ENCODE data around the gene RPRD1B.
A peak's percentile ranks its signal among the peaks of the same experiment; 100 is the strongest.

Gene RPRD1B

DNA sequence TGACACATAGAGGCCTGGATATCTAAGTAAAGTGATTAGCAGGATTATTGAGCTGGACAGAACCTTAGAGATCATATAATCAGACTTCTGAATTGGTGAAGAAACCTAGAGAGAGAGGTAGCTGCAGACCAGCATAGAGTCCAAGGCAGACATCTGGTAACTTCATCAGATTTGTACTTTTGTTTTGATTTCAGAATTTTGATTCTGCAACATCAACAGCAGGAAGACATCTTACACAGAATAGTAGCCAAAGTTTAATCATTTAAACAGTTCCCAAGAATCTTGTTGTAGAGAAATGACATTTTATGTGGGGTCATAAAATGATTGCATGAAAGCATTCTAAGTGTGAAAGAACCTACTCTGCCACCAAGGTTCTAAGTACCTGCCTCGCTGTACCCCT, 39.4 kb downstream of the RPRD1B start:
- DNase-seq: no peak

DNA sequence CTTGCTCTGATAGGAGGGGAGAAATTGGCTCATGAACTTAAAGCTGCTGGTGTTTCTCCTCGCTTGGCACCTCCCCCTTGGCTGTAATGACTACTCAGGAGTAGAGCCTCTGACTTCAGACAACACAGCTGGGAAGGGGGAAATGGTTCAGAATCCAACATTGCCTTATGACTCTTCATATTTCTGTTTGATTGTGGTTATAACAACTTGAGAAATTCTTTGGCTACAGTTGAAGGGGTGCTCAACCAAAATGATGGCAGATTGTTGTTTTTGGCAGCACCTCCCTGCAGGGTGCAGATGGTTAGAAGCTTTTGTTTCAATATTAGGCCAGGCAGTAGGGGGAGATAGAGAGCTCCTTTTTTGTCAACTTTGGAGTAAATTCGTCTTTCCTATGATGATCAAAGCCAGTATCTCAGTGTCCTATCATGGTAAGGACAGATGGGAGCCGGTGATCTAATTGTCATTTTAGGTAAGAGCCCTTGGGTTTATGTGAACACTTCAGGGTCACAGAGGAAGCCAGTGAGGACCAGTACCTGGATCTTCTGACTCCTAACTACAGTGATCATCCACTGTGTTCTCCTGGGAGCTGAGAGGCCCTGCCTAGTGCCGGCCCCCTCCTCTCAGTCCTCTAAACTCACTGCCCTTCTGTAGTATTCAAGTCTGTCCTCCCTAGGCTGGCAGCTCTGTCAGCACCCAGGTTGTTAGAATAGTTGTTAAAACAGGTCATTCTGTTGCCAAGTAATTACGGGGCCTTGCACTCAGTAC, 39.9 kb downstream of the RPRD1B start:
- DNase-seq: peak in 3 of 56 donors; percentile 4 to 21 (median 18)

DNA sequence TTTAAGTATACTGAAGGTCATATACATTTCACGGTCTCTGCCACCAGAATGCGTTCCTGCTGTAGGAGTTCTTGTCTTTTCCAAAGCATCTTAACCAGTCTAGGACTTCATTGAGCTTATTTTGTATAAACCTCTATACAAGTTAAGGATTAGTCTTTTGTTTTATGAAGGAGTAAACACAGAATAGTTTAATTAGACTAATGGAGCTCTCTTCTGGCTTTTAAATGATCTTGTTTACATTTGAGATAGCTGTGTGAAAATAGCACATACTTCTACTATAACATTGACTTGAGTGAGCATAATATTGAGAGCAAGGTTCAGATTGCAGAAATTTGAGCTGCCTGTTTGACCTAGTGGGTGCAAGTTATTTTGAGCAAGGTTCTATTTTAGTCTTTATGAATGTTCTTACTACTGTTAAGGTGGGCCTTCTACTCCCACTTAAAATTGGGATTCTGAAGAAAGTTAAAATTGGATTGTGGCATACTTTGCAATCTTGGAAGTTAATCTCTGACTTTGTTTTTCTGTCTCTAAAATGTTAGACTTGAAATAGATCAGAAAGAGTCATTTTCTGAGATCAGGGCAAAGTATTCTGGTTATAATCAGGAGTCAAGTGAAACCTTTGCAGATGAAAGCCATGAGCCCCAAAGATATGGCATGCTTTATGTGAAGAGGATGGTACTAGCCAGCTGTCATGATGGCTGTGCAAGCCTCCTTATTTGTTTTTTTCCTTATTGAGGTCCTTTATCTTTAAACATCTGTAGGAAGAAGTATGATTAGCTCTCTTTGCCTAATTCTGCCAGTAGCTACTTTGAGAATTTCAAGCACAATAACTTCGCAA, 41.8 kb downstream of the RPRD1B start:
- DNase-seq: no peak

DNA sequence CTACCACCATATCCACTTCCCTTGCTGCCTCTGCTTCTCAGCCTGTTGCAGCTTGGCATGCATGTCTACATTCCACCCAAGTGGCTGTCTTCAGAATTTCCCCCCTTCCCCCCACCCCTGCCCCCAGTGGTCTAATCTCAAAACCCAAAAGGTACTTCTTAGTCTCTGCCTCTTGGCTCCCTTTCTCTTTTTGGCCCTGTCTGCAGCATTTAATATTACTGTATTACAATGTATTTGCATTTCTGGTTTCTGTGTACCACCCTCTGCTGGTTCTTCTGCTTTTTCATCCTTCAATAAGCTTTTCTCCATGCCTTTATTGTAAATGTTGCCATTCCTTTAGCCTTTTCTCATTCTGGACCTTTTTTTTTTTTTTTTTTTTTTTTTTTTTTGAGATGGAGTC, 43.0 kb downstream of the RPRD1B start:
- DNase-seq: no peak

DNA sequence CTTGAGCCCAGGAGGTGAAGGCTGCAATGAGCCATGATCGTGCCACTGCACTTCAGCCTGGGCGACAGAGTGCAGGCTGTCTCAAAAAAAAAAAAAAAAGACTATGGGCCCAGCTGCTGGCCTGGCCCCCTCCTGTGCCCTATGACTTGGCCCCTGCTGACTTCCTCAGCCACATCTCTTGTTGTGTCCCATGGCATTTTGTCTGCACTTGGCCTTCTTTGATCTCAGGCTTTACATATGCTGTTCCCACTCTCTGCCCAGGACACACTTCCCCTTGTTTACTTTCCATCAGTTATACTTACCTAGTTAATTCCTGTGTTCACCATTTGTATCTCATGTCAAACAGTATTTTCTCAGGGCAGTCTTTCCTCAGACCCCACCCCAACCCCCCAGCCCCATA, 44.5 kb downstream of the RPRD1B start:
- DNase-seq: no peak

DNA sequence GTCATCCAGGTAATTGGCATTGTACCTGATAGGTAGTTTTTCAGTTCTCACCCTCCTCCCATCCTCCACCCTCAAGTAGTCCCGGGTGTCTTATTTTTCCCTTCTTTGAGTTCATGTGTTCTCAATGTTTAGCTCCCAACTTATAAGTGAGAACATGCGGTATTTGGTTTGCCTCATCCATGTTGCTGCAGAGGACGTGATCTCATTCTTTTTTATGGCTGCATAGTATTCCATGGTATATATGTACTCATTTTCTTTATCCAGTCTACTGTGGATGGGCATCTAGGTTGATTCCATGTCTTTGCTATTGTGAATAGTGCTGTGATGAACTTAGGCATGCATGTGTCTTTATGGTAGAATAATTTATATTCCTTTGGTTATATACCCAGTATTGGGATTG, 45.8 kb downstream of the RPRD1B start:
- no peak for DNase-seq

DNA sequence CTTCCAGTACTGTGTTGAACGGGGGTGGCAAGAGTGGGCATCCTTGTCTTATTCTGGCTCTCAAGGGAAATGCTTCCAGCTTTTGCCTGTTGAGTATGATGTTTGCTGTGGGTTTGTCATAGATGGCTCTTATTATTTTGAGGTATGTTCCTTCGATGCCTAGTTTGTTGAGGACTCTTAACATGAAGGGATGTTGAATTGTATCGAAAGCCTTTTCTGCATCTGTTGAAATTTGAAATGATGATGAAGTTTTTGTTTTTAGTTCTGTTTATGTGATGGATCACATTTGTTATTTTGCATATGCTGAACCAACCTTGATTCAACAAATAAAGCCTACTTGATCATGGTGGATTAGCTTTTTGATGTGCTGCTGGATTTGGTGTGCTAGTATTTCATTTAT, 48.0 kb downstream of the RPRD1B start:
- DNase-seq: no peak

DNA sequence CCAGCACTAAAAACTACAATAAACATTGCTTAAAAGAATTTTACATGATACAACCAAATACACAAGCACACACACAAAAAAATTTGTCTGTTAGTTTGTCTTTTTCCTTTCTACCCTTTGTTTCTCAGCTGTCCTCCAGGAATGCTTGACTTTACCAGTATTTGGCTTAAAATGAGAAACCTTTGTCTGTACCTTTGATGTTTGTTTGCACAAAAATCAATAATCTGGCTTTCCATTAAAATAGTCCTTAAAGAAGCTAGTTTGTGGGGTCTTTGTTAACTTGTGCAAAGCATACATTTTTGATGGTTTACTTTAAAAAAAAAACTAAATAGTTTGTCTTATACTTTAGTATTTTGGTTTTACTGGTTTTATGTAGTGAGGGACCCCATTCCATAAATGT, 49.3 kb downstream of the RPRD1B start:
- DNase-seq: no peak

DNA sequence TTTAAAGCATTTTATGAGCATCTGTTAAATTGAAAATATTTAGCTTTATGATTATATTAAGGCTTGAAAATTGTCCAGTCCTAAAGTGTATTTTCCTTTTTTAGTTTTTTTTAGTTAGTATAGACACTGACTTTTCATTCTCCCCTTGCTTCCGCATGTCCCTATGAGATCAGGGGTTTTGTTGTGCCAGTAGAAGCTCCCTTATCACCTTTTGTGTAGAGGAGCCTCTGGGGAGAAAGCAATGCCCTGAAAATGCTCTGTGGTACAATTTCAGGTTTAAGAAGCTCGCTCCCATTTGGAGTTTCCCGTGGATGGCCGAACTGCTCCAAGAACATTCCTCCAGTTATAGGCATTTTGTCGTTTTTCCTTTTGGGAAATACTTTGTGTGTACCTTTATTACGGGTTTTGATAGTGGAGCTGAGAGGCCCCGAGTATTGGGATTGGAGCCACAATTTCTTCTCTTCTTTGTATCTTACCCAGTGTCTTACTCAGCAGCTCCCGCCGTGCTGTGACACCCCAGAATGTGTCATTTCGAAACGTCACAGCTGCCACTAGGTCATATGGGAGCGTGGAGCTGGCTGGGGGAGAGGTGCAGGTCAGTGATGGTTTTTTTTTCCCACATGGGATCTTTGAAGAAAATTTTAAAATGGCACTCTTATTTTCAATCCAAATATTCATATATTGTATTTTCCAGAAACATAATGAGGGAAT, 49.9 kb downstream of the RPRD1B start:
- no peak for DNase-seq

DNA sequence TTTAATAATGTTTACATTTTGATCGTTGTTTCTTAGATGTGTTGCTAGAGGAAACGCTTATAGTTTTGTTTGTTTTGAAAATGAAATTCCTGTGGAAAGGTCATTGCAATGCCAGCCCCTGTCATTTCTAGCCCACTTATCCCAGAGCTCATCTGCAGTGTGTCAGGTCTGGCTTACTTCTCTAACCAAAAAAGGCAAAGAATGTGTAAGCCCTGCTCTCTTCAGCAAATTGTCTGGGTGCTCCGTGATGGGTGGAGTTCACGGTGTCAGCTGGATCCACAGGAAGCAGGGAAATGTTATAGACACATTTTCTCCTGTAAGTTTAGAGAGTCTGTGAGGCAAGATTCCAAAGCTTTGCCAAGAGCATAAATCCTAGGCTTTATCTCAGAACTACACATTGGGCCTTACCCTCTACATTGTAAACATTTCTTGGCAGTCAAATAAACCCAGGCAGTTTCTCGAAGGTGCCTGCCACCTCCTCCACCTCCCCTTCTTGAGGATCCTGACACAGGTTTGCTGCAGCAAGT, 50.9 kb downstream of the RPRD1B start:
- DNase-seq: no peak

DNA sequence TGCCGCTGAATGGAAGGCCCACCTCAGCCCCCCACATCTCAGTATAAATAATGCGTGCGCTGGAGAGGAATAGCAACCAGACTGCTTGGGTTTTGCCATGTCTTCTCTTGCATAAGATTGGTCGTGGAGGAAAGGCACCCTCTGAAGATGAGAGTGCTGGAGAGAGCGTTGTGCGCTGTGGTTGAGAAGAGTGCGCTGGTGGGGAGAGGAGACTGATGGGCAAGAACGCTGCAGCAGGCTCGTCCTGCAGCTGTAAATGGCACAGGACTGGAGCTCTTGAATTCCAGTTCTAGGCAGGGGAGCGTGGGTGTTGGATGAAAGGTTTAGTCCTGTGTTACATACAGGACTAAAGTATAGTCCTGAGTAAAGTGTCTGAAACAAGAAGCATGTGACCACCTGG, 51.5 kb downstream of the RPRD1B start:
- no peak for DNase-seq

DNA sequence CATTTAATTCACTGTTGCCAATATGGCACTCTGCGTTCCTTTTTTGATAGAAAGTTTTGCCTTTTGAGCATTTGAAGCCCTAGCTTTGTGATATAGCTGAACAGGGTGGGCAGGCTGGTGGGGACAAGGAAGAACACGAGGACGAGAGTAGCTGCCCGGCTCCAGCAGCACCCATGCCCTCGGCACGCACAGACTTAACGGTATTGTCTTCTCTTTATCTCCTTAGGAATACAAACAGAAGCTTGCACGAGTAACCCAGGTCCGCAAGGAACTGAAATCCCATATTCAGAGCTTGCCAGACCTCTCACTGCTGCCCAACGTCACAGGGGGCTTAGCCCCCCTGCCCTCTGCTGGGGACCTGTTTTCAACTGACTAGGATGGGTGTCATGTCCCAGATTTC, 56.0 kb downstream of the RPRD1B start:
- no peak for DNase-seq

DNA sequence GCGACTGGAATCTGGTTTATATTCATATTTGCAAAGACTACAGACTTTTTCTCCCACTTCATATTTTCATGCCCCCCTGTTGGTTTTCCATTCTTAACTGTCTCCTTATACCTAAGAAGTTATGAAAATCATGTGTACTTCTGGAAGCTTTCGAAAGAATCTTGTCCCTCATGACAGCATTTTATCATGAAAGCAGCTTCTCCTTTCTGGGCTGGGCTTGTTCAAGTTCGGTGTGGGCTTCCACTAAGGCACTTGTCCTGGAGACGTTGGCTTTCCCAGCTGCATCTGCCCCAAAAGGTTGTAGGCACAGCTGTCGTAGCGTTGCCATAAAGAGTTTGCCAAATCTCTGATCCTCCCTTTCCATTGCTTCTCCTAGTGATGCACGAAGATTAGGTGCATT, 56.5 kb downstream of the RPRD1B start:
- DNase-seq: no peak

DNA sequence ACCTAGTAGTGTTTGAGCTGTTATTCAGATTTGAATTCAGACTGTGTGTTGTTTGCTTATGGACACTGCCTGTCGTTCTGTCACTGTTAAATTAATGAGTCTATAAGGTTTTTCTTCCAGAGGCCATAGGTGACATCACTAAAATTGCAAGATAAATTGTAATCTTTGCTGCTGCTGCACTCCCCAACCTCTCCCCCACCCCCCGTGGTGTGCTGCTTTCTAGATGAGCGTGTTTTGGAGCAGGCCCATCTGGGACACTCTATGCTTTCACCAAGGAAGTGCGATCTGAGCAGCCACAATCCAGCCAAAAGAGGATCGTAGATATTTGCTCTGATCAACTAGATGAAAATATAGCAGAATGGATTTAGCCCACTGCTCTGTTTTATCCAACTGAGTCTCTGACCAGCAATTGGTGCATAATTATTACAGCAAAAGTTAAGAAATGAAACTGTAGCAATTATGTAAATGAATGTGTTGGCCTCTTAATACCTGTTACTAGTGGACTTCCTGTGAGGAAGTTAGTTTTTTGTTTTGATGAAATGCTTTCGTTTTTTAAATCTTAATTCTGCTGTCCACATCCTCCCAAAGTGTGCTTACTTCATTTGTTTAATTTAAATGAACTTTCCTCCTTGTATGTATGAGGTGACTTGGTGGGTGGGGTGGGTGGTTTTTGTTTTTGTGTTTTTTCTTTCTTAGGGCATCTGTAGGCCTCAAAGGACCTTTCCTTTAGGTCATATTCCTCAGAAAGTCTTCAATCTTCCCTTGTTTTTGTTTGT, 58.1 kb downstream of the RPRD1B start:
- DNase-seq: no peak

DNA sequence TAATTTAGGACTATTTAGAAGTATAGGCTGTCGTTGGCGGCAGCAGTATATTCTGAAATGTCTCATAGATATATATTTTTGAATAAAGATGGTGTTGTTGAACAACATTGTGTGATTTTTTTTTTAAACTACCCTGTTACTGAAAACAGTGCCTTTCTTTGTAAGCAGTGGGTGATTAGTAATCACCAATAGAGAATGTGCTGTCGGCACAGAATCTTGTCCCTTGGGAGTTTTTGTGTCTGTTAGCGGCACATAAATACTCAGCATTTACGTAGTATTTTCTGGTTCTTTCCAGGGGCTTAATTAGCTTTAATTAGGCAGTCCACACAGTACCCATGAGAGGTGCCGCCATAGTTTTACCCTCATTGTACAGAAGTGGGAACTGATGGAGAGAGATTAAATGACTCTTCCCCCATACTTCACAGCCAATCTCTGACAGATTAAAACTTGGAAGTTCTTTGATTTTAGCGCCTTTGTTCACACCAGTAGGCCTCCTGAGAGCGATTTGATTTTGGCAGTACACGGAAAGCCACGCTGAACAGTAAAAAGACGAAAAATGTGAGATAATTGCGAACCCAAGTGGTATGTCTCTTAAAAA, 58.8 kb downstream of the RPRD1B start:
- no peak for DNase-seq

DNA sequence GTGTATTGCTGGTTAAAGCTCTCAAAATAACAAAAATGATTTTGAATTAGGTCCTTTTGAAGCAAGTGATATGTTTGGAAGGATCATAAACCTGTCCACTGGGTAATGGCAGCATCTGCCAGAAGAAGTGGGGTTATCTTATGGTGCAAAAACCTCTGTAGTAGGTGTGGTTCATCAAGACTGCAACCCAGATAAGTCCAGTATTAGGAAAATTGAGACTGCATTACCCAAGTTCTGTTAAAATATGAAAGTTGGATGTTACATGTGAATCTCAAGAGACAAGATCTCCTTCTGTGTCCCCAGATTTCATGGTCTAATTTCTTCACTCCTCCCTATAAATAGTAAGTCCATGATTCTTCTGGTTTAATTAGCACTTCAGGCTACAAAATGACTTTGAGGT, 59.4 kb downstream of the RPRD1B start:
- DNase-seq: no peak

DNA sequence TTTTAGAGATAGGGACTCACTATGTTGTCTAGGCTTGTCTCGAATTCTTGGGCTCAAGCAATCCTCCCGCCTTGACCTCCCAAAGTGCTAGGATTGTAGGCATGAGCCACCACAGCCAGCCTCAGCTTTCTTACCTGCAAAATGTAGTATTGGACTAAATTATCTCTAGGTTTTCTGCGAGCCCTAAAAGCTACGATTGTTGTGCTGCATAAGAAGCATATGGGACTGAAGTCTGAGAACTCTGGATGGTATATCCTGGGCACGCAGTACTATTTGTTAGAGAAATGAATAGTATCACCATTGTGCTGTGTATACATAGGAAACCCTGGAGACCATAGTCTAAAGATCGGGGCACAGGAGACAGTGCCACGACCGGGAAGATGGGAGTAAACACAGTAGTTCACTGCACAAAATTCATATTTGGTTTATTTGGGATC, 60.1 kb downstream of the RPRD1B start:
- DNase-seq: no peak

DNA sequence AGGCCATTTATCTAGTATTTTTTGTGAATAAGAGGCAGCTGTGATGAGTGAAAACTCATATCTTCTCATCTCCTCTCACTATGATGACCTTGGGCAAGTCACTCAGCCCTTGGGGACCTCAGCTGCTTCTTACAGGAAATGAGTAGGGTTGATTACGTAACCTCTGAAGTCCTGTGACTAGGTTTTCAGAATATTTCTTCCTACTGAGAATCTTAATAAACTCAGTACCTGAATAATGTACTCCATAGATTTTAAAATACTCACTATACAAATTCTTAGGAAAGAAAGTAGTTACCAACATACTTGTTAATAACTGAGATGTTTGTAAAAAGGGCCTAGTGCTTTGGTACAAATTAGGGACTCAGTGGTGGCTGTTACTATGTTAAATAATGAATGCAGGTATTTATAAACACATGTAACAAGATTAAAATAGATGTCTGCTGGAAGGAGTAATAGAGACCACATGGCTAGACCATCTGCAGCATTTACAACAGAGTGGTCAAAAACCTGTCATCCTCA, 60.9 kb downstream of the RPRD1B start:
- no peak for DNase-seq

DNA sequence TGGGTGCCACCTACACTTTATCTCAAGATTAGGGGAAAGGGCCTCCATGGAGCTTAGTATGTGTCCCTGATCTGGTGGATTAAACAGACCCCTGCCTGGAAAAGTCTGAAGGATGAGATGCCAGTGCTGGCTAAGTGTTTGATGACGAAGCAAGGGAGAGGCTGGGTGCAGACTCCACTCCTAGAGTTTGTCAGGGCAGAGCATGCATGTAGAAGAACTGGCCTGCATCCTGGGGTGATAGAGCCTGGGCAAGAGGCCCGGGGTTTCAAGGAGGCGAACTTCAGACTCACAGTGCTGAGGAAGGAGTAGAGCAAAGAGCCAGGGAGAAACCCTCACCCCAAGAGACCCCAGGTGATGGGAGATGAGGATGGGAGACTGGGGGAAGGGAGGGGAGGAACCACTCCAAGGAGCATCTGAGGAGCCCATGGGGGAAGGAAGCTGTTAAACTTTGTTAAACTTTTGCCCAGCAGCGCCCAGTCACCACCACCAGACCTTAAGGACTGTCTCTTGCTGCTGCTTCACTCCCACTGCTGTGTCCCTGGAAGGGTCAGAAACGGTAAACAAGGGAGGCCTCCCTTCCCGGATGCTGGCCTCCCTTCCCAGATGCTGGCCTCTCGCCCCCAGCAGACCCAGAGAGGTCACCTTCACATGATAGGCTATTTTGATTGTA, 61.6 kb downstream of the RPRD1B start:
- no peak for DNase-seq

DNA sequence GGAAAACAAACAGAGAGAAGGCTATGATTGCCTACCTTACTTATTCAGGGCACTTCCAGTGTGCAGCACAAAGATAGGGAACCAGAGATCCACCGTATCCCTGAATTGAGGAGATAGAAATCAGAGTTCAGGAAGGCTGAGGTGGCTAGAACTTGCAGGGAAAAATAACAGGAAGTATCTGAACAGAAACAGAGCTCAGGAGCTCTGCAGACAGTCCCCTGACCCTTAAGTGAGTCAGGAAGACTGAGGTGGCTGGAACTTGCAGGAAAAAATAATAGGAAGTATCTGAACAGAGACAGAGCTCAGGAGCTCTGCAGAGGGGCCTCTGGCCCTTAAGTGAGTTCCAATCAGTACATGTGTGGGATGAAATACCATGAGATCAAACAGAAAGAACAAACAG, 65.4 kb downstream of the RPRD1B start:
- DNase-seq: no peak
